WTC11 (cell line): ENCODE data around the gene SORL1. TPM values are rescaled to one million over a fixed set of nuclear protein-coding genes. Genes with fewer than 3 reads are reported as not detected.

Experiments used
- ATAC-seq: fragments of 200-7000 bp; cut with Tn5 transposase; 2 replicates; pipeline ENCODE4 v1.10.0; 2021; ENCODE audit warnings: mild to moderate bottlenecking, moderate library complexity
- CTCF ChIA-PET: fragments of 300-600 bp; sonication (Branson Sonifier 250); formaldehyde crosslinking; loops from one replicate; lab custom pipeline; 2021; ENCODE audit warnings: antibody characterized with exemption; lab: Charles Lee
- POLR2A ChIA-PET: fragments of 350-600 bp; sonication (Branson Sonifier 250); formaldehyde crosslinking; loops from one replicate; lab custom pipeline; 2021; ENCODE audit warnings: antibody characterized with exemption; lab: Charles Lee
- DNase-seq: peaks from one replicate; pipeline ENCODE4 v3.0.0; 2021; ENCODE audit warnings: low spot score
- H3K27ac Mint-ChIP-seq: 2 replicates; pipeline ENCODE4 v1.8.0; 2021; ENCODE audit warnings: mixed read lengths
- H3K27me3 Mint-ChIP-seq: 2 replicates; pipeline ENCODE4 v1.8.0; 2021; ENCODE audit warnings: low read depth, mild to moderate bottlenecking, moderate library complexity, mixed read lengths
- H3K36me3 Mint-ChIP-seq: 2 replicates; pipeline ENCODE4 v1.8.0; 2021; ENCODE audit warnings: mixed read lengths
- H3K4me1 Mint-ChIP-seq: 2 replicates; pipeline ENCODE4 v1.8.0; 2022; ENCODE audit warnings: mixed read lengths
- H3K4me3 Mint-ChIP-seq: 2 replicates; pipeline ENCODE4 v1.8.0; 2021; ENCODE audit warnings: mild to moderate bottlenecking, moderate library complexity, mixed read lengths
- H3K9me3 Mint-ChIP-seq: 2 replicates; pipeline ENCODE4 v1.8.0; 2021; ENCODE audit warnings: mixed read lengths
- ATF2 ChIP-seq: sonication (generic); formaldehyde crosslinking; IDR thresholded peaks from 2 replicates; pipeline ENCODE4 v1.8.1; 2022; ENCODE audit warnings: low read depth, missing genetic modification reagents, borderline replicate concordance
- ATF6 ChIP-seq: sonication (generic); formaldehyde crosslinking; IDR thresholded peaks from 2 replicates; pipeline ENCODE4 v1.8.1; 2023; ENCODE audit warnings: mild to moderate bottlenecking, missing genetic modification reagents
- CREB1 ChIP-seq: sonication (generic); formaldehyde crosslinking; IDR thresholded peaks from 2 replicates; pipeline ENCODE4 v1.8.0; 2023; ENCODE audit warnings: mild to moderate bottlenecking, missing genetic modification reagents
- ELF4 ChIP-seq: sonication (generic); formaldehyde crosslinking; IDR thresholded peaks from 2 replicates; pipeline ENCODE4 v1.8.1; 2022; ENCODE audit warnings: low read depth, mild to moderate bottlenecking, moderate library complexity, missing genetic modification reagents
- EMX1 ChIP-seq: fragments of 250-450 bp; sonication (Bioruptor Pico); IDR thresholded peaks from 2 replicates; pipeline ENCODE4 v1.8.0; 2021; ENCODE audit warnings: mild to moderate bottlenecking
- GTF2I ChIP-seq: fragments of 250-450 bp; sonication (Bioruptor Pico); conservative IDR thresholded peaks from 2 replicates; pipeline ENCODE4 v1.4.0; 2021; ENCODE audit warnings: mild to moderate bottlenecking
- IRF2 ChIP-seq: sonication (generic); formaldehyde crosslinking; IDR thresholded peaks from 2 replicates; pipeline ENCODE4 v1.8.0; 2022; ENCODE audit warnings: low read depth, missing genetic modification reagents, borderline replicate concordance
- KAT7 ChIP-seq: sonication (generic); formaldehyde crosslinking; IDR thresholded peaks from 2 replicates; pipeline ENCODE4 v1.8.1; 2023; ENCODE audit warnings: missing genetic modification reagents, mild to moderate bottlenecking, borderline replicate concordance
- NFE2L1 ChIP-seq: sonication (generic); formaldehyde crosslinking; IDR thresholded peaks from 2 replicates; pipeline ENCODE4 v1.8.1; 2023; ENCODE audit warnings: missing genetic modification reagents
- RORB ChIP-seq: fragments of 250-450 bp; sonication (Bioruptor Pico); IDR thresholded peaks from 2 replicates; pipeline ENCODE4 v1.9.0; 2021; ENCODE audit warnings: mild to moderate bottlenecking
- SP1 ChIP-seq: sonication (generic); formaldehyde crosslinking; conservative IDR thresholded peaks from 2 replicates; pipeline ENCODE4 v1.8.1; 2022; ENCODE audit warnings: missing genetic modification reagents
- TEAD4 ChIP-seq: sonication (generic); formaldehyde crosslinking; IDR thresholded peaks from 2 replicates; pipeline ENCODE4 v1.8.0; 2022; ENCODE audit warnings: mild to moderate bottlenecking, missing genetic modification reagents
- ZNF138 ChIP-seq: sonication (generic); formaldehyde crosslinking; conservative IDR thresholded peaks from 2 replicates; pipeline ENCODE4 v1.8.1; 2022; ENCODE audit warnings: mild to moderate bottlenecking, moderate library complexity, missing genetic modification reagents
- ZNF423 ChIP-seq: fragments of 250-450 bp; sonication (Bioruptor Pico); IDR thresholded peaks from 2 replicates; pipeline ENCODE4 v2.1.2; 2022; ENCODE audit warnings: mild to moderate bottlenecking, moderate library complexity
- total RNA-seq: library from RNA; stranded (reverse); gene quantifications from 3 replicates; pipeline ENCODE4 v1.2.3, GENCODE V29; 2021
- TF ChIP-seq, protein P1 (sequence below): sonication (generic); formaldehyde crosslinking; IDR thresholded peaks from 2 replicates; pipeline ENCODE4 v1.8.1; 2023; ENCODE audit warnings: mild to moderate bottlenecking, missing genetic modification reagents
- TF ChIP-seq, protein P2 (sequence below): sonication (generic); formaldehyde crosslinking; IDR thresholded peaks from 2 replicates; pipeline ENCODE4 v1.8.1; 2023; ENCODE audit warnings: mild to moderate bottlenecking, missing genetic modification reagents, moderate library complexity
- TF ChIP-seq, protein P3 (sequence below): fragments of 250-450 bp; sonication (Bioruptor Pico); IDR thresholded peaks from 2 replicates; pipeline ENCODE4 v1.9.0; 2021; ENCODE audit warnings: mild to moderate bottlenecking, borderline replicate concordance
- TF ChIP-seq, protein P4 (sequence below): fragments of 250-450 bp; sonication (Bioruptor Pico); IDR thresholded peaks from 2 replicates; pipeline ENCODE4 v1.8.0; 2021; ENCODE audit warnings: mild to moderate bottlenecking

The SORL1 gene
- total RNA-seq, 1 experiment from 2014 or later, result 87.1 TPM

DNA sequence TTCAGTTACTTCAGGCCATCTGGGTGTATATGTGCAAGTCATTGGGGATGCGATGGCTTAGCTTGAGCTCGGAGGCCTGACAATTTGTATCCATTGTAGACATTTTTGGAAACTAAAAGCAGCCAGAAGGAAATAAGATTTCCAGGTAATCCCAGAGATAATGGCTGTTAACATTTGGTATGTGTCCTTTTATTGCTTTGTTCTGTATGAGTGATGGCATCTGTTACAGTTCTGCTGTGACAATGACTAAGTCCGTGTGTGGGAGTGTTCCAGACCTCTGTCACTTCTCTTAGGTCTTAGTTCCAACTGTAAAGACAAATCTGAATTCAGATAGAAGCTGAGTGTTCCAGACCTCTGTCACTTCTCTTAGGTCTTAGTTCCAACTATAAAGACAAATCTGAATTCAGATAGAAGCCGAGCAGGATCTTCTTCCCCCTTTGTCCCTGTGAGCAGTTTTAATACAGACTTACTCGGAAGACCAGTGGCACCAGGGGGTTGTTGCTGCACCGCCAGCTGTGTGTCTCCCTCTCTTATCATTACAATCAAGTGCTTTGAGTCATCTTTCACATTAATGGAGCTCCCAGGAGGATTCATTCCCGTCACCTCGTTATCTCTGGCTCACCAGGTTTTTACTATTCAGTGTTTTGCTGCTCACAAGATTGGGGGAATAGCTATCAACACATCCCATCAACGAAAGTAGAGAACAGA lies 191.5 kb downstream of the SORL1 start:
- ChIA-PET CTCF (interaction anchor here (1.0 to 2.5 kb wide), 4 partner anchors 11 to 559 kb away, joined by 3 to 17 read pairs (median 4); no protein-coding TSS in a partner anchor), POLR2A (no interaction called here)
- DNase-seq, result no peak

GRCh38 chr11:121644187-121644512 lies 192.0 kb downstream of the SORL1 start:
- TF ChIP-seq IRF2 (CRISPR knock-in tag), result no peak
- no peak for TF ChIP-seq ELF4 (CRISPR knock-in tag)
- TF ChIP-seq ATF6 (CRISPR knock-in tag), result no peak
- TF ChIP-seq, protein P1, sequence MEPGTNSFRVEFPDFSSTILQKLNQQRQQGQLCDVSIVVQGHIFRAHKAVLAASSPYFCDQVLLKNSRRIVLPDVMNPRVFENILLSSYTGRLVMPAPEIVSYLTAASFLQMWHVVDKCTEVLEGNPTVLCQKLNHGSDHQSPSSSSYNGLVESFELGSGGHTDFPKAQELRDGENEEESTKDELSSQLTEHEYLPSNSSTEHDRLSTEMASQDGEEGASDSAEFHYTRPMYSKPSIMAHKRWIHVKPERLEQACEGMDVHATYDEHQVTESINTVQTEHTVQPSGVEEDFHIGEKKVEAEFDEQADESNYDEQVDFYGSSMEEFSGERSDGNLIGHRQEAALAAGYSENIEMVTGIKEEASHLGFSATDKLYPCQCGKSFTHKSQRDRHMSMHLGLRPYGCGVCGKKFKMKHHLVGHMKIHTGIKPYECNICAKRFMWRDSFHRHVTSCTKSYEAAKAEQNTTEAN, result no peak
- TF ChIP-seq RORB (CRISPR knock-in tag), result no peak
- no peak for TF ChIP-seq EMX1 (CRISPR knock-in tag)
- TF ChIP-seq ZNF138 (CRISPR knock-in tag), result no peak
- no peak for TF ChIP-seq ZNF423
- no peak for TF ChIP-seq CREB1 (CRISPR knock-in tag)
- TF ChIP-seq TEAD4 (CRISPR knock-in tag), result no peak
- TF ChIP-seq ATF2 (CRISPR knock-in tag), result no peak
- TF ChIP-seq SP1, result no peak
- no peak for TF ChIP-seq KAT7 (CRISPR knock-in tag)
- ATAC-seq (peak; percentile 48), DNase-seq (no peak)
- Mint-ChIP-seq H3K36me3 (no peaks in the 10 kb centered on the region), H3K27ac (peak overlapping the region; percentile 79), H3K4me3 (no peak overlapping the region), H3K27me3 (no peaks in the 10 kb centered on the region), H3K4me1 (peaks cover 34% of the 10 kb centered on the region; the same call in 1 of the 2 replicates), H3K9me3 (no peaks in the 10 kb centered on the region)
- POLR2A ChIA-PET, result no interaction called here
- CTCF ChIA-PET, result interaction anchor here (1.0 to 2.5 kb wide), 4 partner anchors 10 to 558 kb away, joined by 3 to 17 read pairs (median 4); no protein-coding TSS in a partner anchor

More for the DNA sequence above, 191.5 kb downstream of the SORL1 start:
- Mint-ChIP-seq H3K36me3 (no peaks in the 10 kb centered on the region), H3K4me3 (no peak overlapping the region), H3K4me1 (peaks cover 34% of the 10 kb centered on the region; the same call in 1 of the 2 replicates), H3K27me3 (no peaks in the 10 kb centered on the region), H3K9me3 (no peaks in the 10 kb centered on the region), H3K27ac (peak overlapping the region; percentile 79)
- peak; percentile 67 for ATAC-seq
- TF ChIP-seq, protein P2, sequence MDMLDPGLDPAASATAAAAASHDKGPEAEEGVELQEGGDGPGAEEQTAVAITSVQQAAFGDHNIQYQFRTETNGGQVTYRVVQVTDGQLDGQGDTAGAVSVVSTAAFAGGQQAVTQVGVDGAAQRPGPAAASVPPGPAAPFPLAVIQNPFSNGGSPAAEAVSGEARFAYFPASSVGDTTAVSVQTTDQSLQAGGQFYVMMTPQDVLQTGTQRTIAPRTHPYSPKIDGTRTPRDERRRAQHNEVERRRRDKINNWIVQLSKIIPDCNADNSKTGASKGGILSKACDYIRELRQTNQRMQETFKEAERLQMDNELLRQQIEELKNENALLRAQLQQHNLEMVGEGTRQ (CRISPR knock-in tag), result no peak
- TF ChIP-seq GTF2I (CRISPR knock-in tag), result 0 out of 2 replicates have a peak, but pooled peaks have one; percentile 55

DNA sequence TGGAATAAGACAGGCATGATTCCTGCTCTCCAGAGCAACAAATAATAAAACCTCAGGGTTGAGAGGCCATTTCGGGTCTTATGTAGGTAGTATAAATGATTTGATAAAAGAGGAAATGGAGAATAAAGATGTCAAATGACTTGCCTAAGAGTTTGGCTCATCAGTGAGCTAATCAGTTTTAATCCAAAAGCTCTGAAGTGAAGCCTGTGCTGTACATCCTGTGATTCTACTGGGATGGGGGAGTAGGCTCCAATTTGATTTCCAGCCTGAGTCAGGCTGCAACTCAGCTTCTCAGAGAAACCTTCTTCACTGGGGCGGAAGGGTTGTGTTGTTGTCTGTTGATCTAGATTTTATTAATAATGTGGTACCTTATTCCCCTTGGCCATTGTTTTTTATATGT lies 192.9 kb downstream of the SORL1 start:
- no peaks in the 10 kb centered on the region for H3K9me3 Mint-ChIP-seq
- ChIA-PET POLR2A (no interaction called here), CTCF (interaction anchor here (1.1 to 2.5 kb wide), 4 partner anchors 9 to 558 kb away, joined by 3 to 17 read pairs (median 4); no protein-coding TSS in a partner anchor)
- DNase-seq, result no peak
- H3K27ac Mint-ChIP-seq, result no peak overlapping the region
- H3K4me3 Mint-ChIP-seq, result no peak overlapping the region
- no peak for ATAC-seq
- no peaks in the 10 kb centered on the region for H3K36me3 Mint-ChIP-seq
- H3K27me3 Mint-ChIP-seq, result no peaks in the 10 kb centered on the region
- H3K4me1 Mint-ChIP-seq, result peaks cover 34% of the 10 kb centered on the region; the same call in 1 of the 2 replicates
- TF ChIP-seq, protein P3, sequence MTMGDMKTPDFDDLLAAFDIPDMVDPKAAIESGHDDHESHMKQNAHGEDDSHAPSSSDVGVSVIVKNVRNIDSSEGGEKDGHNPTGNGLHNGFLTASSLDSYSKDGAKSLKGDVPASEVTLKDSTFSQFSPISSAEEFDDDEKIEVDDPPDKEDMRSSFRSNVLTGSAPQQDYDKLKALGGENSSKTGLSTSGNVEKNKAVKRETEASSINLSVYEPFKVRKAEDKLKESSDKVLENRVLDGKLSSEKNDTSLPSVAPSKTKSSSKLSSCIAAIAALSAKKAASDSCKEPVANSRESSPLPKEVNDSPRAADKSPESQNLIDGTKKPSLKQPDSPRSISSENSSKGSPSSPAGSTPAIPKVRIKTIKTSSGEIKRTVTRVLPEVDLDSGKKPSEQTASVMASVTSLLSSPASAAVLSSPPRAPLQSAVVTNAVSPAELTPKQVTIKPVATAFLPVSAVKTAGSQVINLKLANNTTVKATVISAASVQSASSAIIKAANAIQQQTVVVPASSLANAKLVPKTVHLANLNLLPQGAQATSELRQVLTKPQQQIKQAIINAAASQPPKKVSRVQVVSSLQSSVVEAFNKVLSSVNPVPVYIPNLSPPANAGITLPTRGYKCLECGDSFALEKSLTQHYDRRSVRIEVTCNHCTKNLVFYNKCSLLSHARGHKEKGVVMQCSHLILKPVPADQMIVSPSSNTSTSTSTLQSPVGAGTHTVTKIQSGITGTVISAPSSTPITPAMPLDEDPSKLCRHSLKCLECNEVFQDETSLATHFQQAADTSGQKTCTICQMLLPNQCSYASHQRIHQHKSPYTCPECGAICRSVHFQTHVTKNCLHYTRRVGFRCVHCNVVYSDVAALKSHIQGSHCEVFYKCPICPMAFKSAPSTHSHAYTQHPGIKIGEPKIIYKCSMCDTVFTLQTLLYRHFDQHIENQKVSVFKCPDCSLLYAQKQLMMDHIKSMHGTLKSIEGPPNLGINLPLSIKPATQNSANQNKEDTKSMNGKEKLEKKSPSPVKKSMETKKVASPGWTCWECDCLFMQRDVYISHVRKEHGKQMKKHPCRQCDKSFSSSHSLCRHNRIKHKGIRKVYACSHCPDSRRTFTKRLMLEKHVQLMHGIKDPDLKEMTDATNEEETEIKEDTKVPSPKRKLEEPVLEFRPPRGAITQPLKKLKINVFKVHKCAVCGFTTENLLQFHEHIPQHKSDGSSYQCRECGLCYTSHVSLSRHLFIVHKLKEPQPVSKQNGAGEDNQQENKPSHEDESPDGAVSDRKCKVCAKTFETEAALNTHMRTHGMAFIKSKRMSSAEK, result no peak
- TF ChIP-seq EMX1 (CRISPR knock-in tag) (no peak), NFE2L1 (CRISPR knock-in tag) (no peak)
- TF ChIP-seq, protein P4, sequence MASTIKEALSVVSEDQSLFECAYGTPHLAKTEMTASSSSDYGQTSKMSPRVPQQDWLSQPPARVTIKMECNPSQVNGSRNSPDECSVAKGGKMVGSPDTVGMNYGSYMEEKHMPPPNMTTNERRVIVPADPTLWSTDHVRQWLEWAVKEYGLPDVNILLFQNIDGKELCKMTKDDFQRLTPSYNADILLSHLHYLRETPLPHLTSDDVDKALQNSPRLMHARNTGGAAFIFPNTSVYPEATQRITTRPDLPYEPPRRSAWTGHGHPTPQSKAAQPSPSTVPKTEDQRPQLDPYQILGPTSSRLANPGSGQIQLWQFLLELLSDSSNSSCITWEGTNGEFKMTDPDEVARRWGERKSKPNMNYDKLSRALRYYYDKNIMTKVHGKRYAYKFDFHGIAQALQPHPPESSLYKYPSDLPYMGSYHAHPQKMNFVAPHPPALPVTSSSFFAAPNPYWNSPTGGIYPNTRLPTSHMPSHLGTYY, result no peak
